Muscle of arm (tissue), 12 donors: Measurements from ENCODE around the gene SMC4. TPM values are rescaled to one million over a fixed set of nuclear protein-coding genes. Genes with fewer than 3 reads are reported as not detected.
"Not testable (repeated sequence)": the region's sequence is repeated elsewhere in the genome, so short reads cannot be mapped to it uniquely, and the experiment has no call there.

Experiments used
- DNase-seq: peaks from one replicate; pipeline ENCODE4 v3.0.0-alpha.2; 2013
- polyA plus RNA-seq, 12 donors: library from polyadenylated mRNA; unstranded; fragments of 120-200 nt; gene quantifications; one replicate each; pipeline ENCODE4 v1.2.1, GENCODE V29; 2013; ENCODE audit not compliant: insufficient read length in 12 of 12

Gene SMC4
- polyA plus RNA-seq, 12 donors, result 45.3 to 156 (median 89.3) TPM; not detected in 1

GRCh38 chr3:160437083-160437455, 37.6 kb downstream of the SMC4 start:
- no peak for DNase-seq

- no peak for DNase-seq
Observed at GRCh38 chr3:160440687-160441086, 41.2 kb downstream of the SMC4 start.

DNA sequence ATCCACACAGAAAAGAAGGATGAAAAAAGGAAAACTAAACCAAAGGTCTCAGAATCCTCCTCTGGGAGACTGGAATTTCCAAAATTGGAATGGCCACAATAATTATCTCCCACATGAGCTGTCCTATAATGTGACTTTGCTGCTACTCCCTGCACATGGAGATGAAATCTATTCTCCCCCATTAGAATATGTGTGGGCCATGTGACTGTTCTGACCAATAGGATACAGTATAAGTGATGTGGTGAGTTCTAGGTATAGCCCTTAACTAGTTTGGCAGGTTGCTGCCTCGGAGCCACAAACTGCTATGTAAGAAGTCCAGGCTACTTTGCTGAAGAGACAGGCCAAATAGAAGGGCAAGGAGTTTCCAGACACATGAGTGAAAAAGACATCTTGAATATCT, 45.0 kb downstream of the SMC4 start:
- DNase-seq, result no peak

- DNase-seq, result no peak
Observed at GRCh38 chr3:160445854-160446253, 46.4 kb downstream of the SMC4 start.

DNA sequence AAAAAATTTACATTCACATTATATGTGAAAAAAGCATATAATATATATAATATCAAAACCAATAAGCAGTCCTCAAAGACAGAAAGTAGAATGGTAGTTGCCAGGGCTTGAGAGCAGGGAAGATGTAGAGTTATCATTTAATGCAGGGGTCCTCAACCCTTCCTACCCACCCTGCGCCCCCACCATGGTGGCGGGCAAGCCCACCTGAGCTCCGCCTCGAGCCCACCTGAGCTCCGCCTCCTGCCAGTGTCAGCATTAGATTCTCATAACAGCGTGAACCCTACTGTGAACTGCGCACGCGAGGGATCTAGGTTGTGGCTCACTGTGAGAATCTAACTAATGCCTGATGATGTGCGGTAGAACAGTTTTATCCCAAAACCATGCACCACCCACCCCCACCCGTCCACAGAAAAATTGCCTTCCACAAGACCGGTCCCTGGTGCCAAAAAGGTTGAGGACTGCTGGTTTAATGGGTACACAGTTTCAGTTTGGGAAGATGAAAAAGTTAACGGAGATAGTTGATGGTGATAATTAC, 47.1 kb downstream of the SMC4 start:
- DNase-seq, result no peak

DNA sequence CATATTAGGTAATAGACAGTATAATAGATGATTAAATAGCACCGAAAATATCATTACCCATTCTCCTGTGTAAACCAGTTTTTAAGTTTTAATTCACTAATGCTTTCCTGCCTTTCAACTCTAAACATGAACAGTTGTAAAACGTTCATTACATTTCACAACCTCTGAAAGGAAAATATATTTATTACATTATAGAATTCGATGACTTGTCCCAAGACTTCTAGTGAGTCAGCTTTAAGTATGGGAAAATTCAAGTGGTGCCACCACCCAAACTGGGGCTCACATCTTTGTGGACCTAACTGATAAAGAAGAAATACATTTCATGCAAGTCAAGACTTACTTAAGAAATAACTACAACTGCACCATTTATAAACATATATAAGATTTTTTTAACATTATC, 48.1 kb downstream of the SMC4 start:
- DNase-seq, result no peak

DNA sequence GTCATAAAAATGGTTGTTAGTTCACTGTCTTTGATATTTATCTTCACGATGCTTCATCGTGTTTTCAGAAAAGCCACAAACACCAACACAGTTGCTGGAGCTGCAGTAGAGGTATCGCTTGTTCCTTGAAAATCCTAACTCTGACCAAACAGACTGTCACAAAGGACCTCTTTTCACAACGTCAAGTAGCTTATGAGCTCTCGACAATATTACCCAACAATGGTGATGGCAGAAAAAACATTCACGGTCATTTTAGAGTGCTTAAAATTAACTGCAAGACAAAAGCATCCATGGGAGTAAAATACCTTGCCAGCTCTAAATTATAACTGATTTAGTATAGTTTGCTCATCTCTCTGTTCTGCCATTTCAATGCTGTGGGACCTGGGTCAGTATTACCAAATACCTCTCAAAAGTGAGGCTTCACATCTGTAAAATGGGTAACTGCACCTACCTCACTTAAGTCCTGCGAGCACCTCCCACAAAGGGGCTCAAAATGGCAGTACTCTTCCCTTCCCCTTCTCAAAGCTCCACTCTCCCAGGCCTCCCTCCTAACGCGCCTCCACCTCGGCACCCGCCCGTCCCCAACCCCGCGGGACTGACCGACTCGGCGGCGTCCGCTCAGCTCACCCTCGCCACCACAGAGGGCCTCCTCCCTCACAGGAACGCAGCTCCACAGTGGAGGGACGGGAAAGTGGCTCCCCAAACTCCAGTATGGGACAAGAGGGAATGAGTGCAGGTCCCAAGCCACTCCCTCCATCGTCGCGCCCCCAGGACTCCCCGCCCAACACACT, 49.6 kb downstream of the SMC4 start:
- DNase-seq, result peak; percentile 37

- peak; percentile 94 for DNase-seq
Observed at GRCh38 chr3:160449636-160450598, 50.5 kb downstream of the SMC4 start, which contains the start of gene TRIM59. TSS of gene TRIM59 (minus strand) at chr3:160449786. CDS start at chr3:160439183, 10,603 bp downstream.

GRCh38 chr3:160450846-160451245, 51.4 kb downstream of the SMC4 start:
- no peak for DNase-seq

- no peak for DNase-seq
Observed at GRCh38 chr3:160451602-160452001, 52.2 kb downstream of the SMC4 start.

DNA sequence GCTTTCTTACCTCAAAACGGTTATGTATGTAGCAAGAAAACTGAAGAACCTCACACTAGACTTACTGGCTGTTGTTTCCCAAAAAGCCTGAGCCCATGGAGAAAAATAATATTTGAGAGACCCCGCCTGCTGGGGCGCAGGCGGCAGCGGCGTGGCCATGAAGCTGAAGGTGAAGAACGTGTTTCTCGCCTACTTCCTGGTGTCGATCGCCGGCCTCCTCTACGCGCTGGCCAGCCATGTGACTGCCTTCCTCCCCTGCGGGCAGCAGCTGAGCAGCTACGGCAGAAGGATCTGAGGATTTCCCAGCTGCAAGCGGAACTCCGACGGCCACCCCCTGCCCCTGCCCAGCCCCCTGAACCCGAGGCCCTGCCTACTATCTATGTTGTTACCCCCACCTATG, 52.8 kb downstream of the SMC4 start:
- DNase-seq, result not testable (repeated sequence)

DNA sequence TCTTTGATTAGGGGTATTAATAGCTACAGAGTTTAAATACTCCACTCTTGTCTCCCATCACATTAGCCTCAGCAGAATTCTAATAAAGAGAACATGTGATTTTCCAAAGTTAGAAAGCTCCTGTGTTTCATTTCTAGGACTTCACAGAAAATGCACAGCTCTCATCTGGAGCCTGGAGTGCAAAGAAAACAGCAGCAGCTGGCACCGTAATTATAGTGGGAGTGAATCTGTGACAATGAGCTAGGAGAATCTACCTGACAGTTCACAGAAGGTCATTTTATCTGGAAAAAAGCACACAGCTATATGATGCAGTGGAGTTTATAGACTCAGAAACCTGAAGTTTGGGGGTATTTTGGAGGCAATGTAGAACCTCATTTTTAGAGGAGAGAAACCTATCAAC, 55.5 kb downstream of the SMC4 start:
- no peak for DNase-seq

DNA sequence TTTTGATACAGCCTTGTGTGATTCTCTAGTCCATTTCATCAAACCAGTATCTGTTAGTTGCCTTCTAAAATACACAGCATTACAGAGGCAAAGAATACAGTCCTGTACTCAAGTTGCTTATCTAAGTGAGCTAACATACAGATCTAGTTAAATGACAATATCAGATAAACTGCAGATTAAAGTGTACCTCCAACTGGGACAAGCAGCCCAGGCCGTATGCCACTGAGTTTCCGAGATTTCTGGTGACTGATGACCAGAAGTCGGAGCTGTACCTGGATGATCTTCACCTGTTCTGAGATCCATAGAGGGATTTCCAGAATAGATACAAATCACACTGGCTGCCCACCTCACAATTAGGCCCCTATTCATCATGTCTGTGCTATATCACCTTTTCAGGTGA, 56.4 kb downstream of the SMC4 start:
- DNase-seq, result no peak

DNA sequence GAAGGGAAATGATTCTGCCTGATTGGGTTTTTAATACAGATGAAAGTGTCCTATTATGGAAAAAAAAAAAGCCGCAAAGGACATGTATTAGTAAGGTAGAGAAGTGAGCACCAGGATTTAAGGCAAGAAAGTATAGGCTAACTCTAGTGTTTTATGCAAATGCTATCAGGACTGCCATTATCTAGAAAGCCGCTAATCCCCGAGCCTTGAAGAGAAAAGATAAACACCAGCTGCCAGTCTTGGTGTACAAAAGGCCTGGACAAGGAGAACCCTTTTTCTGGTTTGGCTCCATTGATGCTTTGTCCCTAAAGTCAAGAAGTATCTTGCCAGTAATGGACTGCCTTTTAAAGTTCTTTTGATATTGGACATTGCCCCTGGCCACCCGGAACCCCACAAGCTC, 58.7 kb downstream of the SMC4 start:
- no peak for DNase-seq

DNA sequence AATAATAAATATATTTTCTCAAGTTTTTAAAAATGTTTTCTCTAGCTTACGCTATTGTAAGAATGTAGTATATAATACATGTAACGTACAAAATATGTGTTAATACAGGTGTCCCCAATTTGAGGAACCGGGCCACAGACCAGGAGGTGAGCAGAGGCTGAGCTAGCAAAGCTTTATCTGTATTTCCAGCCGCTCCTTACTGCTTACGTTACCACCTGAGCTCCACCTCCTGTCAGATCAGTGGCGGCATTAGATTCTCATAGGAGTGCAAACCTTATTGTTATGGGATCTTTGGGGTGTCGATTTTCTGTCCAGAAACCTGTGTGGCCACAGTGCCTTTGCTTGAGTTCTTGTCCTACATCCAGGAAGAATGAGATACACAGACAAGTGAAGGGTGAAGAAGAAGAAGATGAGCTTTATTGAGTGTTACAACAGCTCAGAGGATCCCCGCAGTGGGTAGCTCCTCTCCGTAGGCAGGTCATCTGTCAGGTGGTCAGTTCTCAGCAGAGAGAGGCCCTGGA, 60.1 kb downstream of the SMC4 start:
- DNase-seq, result no peak

- no peak for DNase-seq
Observed at GRCh38 chr3:160460033-160460432, 60.6 kb downstream of the SMC4 start.

DNA sequence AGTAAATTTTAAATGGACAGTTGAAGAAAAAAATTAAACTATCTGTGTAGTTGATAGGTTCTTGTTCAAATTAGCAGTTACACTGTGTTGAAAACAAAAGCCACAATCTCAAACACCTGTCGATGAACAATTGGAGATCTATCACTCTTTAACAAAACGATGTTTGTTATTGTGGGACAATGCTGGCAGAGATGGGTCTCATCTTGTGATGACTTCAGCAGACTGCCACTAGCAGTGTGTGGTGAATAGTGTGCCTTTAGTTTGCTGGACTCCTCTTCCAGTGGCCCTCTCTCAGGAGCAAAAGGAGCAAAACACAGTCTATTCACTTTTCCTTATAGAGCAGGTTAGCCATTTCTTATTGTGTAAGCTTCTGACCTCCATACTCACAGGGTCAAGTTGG, 64.9 kb downstream of the SMC4 start:
- DNase-seq, result no peak

DNA sequence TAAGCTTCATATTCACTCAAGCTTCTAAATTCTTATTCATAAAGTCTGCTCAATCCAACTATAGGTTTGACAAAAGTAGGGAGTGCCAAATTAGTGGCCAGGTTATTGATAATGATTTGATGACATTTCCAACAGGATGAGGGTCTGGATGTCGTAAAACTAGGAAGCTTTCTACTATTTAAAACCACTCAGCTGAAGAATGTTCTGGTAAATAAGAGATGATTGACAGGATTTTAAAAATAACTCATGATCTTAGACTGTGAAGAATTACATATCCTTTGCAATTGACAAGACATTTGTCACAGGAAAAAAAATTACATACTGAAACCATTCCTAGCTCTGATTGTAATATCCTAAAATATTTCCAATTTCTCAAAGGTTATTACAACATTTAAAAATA, 65.5 kb downstream of the SMC4 start:
- DNase-seq, result no peak

GRCh38 chr3:160470181-160470580, 70.7 kb downstream of the SMC4 start:
- no peak for DNase-seq

DNA sequence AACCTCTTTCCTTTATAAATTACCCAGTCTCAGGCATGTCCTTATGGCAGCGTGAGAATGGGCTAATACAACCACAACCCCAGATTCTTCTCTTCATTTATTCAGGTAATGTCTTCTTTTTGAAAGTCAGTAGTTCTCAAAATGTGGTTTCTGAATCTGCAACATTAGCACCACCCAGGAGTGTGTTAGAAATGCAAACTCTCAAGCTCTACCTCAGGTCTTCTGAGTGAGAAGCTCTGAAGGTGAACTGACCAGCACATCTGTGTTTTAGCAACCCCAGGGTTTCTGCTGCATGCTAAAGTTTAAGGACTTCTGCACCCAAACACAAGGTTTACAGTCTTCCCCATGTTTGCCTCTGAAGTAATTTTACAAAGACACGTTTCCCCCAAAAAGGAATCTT, 72.4 kb downstream of the SMC4 start:
- no peak for DNase-seq

- no peak for DNase-seq
Observed at GRCh38 chr3:160472344-160472743, 72.9 kb downstream of the SMC4 start.

DNA sequence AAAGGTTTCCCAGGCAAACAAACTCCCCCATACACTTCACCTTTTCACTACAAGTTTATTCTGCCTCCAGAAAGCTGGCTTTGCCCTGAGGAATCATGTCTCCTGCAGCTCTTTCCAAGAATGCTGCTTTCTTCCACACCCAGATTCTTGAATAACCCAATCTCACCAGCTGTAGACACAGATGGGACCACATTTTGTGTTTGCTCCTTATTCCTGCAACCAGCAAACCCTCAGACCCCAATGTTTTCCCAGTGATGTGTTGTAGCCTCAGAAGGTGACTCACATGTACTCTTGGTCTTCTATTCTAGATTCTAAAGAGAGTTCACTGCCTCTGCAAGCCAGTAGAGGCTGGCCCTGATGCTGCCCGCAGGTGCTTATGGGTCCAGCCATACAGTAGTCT, 73.8 kb downstream of the SMC4 start:
- no peak for DNase-seq
